Measurements from ENCODE around the gene SLC8A1. TPM values are rescaled to one million over a fixed set of nuclear protein-coding genes. Genes with fewer than 3 reads are reported as not detected.
A peak's percentile ranks its signal among the peaks of the same experiment; 100 is the strongest.

SLC8A1 gene
- total and polyA plus RNA-seq, 9 donors, result 1.3 to 19.7 (median 7.7) TPM

DNA sequence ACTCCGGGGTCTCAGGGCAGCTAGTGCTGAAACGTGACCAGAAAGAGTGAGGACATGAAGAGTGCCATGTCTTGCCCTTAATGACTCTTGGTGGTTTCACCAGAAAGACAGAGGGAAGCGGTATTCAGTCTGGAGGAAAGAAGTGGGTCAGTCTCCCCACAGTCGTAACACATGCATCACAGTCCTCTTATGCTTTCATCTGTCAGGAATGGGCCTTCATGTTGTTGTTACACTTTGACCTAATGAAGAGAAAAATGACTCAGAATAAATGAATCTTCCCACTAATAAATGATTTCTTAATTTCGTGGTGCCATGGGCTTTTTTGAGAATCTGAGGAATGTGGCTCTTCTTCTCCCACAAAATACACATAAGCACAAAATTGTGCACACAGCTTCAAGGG, 103.2 kb downstream of the SLC8A1 start:
- no peaks in the 10 kb centered on the region for H3K27me3 ChIP-seq
- no peaks in the 10 kb centered on the region for H3K36me3 ChIP-seq
- 43 to 68% (median 56%) methylated on average over 5 of the region's 5 CpGs for WGBS, 3 donors
- no peak overlapping the region for H3K27ac ChIP-seq
- peaks cover 3% of the 10 kb centered on the region for H3K4me1 ChIP-seq (ENCODE audit: insufficient read depth)
- no peaks in the 10 kb centered on the region for H3K9me3 ChIP-seq
- intact Hi-C loops (cut with DNase I), result no loop called here
- DNase-seq, result no peak
- H3K4me3 ChIP-seq, result no peak overlapping the region
- TF ChIP-seq CTCF (IDR thresholded peaks at IDR 0.05), result no peak
- TF ChIP-seq POLR2A (IDR thresholded peaks at IDR 0.05), result no peak
- TF ChIP-seq EP300 (IDR thresholded peaks at IDR 0.05), result no peak

DNA sequence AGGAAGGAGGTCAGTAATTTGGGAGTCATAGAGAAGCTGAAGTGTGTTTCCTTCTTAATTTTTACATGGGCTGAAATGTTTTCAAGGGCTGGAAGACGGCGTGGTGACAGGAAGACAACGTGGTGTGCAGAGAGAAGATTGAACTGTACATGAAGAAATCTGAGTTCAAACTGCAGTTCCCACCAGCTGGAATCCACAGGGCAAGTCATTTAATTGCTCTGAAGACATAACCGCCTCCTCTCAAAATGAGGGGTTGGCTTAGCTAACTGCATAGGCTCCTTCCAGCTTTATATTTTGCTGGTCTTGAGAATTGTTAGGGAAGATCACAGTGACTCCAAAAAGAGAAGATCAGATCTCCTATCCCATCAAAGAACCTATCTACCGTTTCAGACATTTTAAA, 103.9 kb downstream of the SLC8A1 start:
- H3K4me1 ChIP-seq (ENCODE audit: insufficient read depth), result peaks cover 3% of the 10 kb centered on the region
- DNase-seq, result no peak
- H3K27me3 ChIP-seq, result no peaks in the 10 kb centered on the region
- intact Hi-C loops (cut with DNase I), result no loop called here
- H3K4me3 ChIP-seq, result no peak overlapping the region
- no peaks in the 10 kb centered on the region for H3K9me3 ChIP-seq
- no peaks in the 10 kb centered on the region for H3K36me3 ChIP-seq
- TF ChIP-seq EP300 (IDR thresholded peaks at IDR 0.05) (no peak), POLR2A (IDR thresholded peaks at IDR 0.05) (no peak)
- H3K27ac ChIP-seq, result no peak overlapping the region
- 83 to 90% (median 89%) methylated on average over 5 of the region's 5 CpGs for WGBS, 3 donors

GRCh38 chr2:40346535-40347354, 105.1 kb downstream of the SLC8A1 start:
- peak in 1 of 5 donors; percentile 28 for DNase-seq
- 25 to 46% (median 35%) methylated on average over 3 of the region's 3 CpGs for WGBS, 3 donors
- Histone ChIP-seq H3K4me1 (ENCODE audit: insufficient read depth) (peaks cover 3% of the 10 kb centered on the region), H3K4me3 (no peak overlapping the region), H3K9me3 (no peaks in the 10 kb centered on the region), H3K27me3 (no peaks in the 10 kb centered on the region), H3K27ac (no peak overlapping the region), H3K36me3 (no peaks in the 10 kb centered on the region)
- TF ChIP-seq CTCF (IDR thresholded peaks at IDR 0.05) (no peak), POLR2A (IDR thresholded peaks at IDR 0.05) (no peak), EP300 (IDR thresholded peaks at IDR 0.05) (no peak)
- intact Hi-C loops (cut with DNase I), result no loop called here

DNA sequence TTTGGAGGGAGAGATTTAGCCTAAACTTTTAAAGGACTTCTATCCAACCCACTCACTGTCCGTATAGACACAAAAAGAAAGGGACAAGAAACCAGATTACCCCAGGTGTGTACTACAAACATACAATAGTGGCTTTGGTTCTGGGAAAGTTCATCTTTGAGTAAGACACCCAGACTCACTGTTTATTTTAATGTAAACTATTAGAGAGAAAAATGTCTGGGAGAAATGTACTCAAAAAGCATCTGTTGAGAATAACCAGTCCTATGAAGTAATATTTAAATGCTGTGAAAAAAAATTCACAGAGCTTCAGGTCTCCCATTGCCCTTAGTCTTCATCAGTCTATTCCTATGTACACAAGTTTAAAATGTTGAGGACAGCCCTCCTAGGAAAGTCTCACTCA, 107.5 kb downstream of the SLC8A1 start:
- H3K9me3 ChIP-seq, result no peaks in the 10 kb centered on the region
- H3K4me1 ChIP-seq (ENCODE audit: insufficient read depth), result peaks cover 3% of the 10 kb centered on the region
- H3K27me3 ChIP-seq, result no peaks in the 10 kb centered on the region
- 93 to 98% (median 94%) methylated on average over 1 of the region's 1 CpG for WGBS, 3 donors
- TF ChIP-seq EP300 (IDR thresholded peaks at IDR 0.05), result no peak
- TF ChIP-seq POLR2A (IDR thresholded peaks at IDR 0.05), result no peak
- no peak for TF ChIP-seq CTCF (IDR thresholded peaks at IDR 0.05)
- intact Hi-C loops (cut with DNase I), result no loop called here
- H3K36me3 ChIP-seq, result no peaks in the 10 kb centered on the region
- no peak overlapping the region for H3K27ac ChIP-seq
- no peak overlapping the region for H3K4me3 ChIP-seq
- no peak for DNase-seq

DNA sequence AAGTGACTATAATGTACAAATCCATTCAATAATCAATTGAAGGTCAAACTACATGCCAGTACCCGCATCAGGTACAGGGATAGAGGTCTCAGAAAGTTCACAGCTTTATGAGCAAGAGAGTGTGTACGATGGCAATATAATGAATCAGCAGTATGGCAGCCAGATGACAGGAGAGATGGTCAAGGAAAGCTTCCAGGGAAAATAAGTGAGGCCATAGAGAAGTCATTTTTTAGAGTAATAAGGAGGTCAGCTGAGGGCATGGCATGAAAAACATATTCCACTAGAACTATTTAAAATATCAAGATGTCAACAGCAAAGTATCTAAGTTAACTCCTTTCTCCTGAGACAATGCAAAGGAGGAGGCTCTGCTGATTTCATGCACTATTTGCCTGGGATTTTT, 108.0 kb downstream of the SLC8A1 start:
- H3K27me3 ChIP-seq, result no peaks in the 10 kb centered on the region
- intact Hi-C loops (cut with DNase I), result no loop called here
- no peak overlapping the region for H3K27ac ChIP-seq

More for the DNA sequence above, 108.0 kb downstream of the SLC8A1 start:
- 73 to 86% (median 74%) methylated on average over 2 of the region's 2 CpGs for WGBS, 3 donors
- Histone ChIP-seq H3K36me3 (no peaks in the 10 kb centered on the region), H3K9me3 (no peaks in the 10 kb centered on the region), H3K4me1 (ENCODE audit: insufficient read depth) (peaks cover 3% of the 10 kb centered on the region), H3K4me3 (no peak overlapping the region)
- no peak for TF ChIP-seq POLR2A (IDR thresholded peaks at IDR 0.05)
- no peak for TF ChIP-seq EP300 (IDR thresholded peaks at IDR 0.05)
- TF ChIP-seq CTCF (IDR thresholded peaks at IDR 0.05), result no peak
- DNase-seq, result no peak
